Panc1 (cell line): ENCODE results near the gene TESMIN. TPM values are rescaled to one million over a fixed set of nuclear protein-coding genes. Genes with fewer than 3 reads are reported as not detected.

Experiments
- ATAC-seq: fragments of 200-7000 bp; cut with Tn5 transposase; 2 replicates; pipeline ENCODE4 v1.9.1; 2020; ENCODE audit warnings: mild to moderate bottlenecking, moderate library complexity
- BruUV-seq: library from RNA; stranded (reverse); fragments of 400-500 nt; replicated peaks from 2 replicates; lab custom pipeline; 2021; lab: Mats Ljungman, UMichigan
- CTCF ChIA-PET: fragments of 300-600 bp; sonication (Branson Sonifier 250); formaldehyde crosslinking; loops from one replicate; lab custom pipeline; 2022; ENCODE audit warnings: antibody characterized with exemption; lab: Charles Lee
- POLR2A ChIA-PET: fragments of 300-600 bp; sonication (Branson Sonifier 250); formaldehyde crosslinking; loops from one replicate; lab custom pipeline; 2022; ENCODE audit warnings: antibody characterized with exemption; lab: Charles Lee
- DNase-seq: peaks from one replicate; pipeline ENCODE4 v3.0.0-alpha.2; 2010; ENCODE audit warnings: low read depth, low spot score
- H3K27ac ChIP-seq: 2 replicates; pipeline ENCODE4 v1.5.1; 2011; ENCODE audit warnings: mild to moderate bottlenecking, low read length, inconsistent platforms
- H3K27me3 ChIP-seq: fragments of 200-500 bp; sonication (Bioruptor generic); 2 replicates; pipeline ENCODE4 v1.6.0; 2014; ENCODE audit warnings: low read length, inconsistent platforms; ENCODE audit not compliant: control insufficient read depth, insufficient read depth
- H3K36me3 ChIP-seq: fragments of 200-500 bp; sonication (Bioruptor generic); 2 replicates; pipeline ENCODE4 v1.5.1; 2014; ENCODE audit warnings: inconsistent platforms, mild to moderate bottlenecking, low read length, moderate library complexity; ENCODE audit not compliant: control insufficient read depth, insufficient read depth
- H3K4me1 ChIP-seq: 2 replicates; pipeline ENCODE4 v1.5.1; 2011; ENCODE audit warnings: inconsistent platforms, mild to moderate bottlenecking, low read length, moderate library complexity; ENCODE audit not compliant: control insufficient read depth, insufficient read depth
- H3K4me3 ChIP-seq, 2 experiments: 2 replicates each; pipeline ENCODE4 v1.5.1; 2011 to 2012; ENCODE audit warnings: low read depth in 2 of 2, low read length in 2 of 2, mild to moderate bottlenecking in 2 of 2, inconsistent platforms in 1 of 2, moderate library complexity in 1 of 2
- H3K9me3 ChIP-seq: fragments of 200-500 bp; sonication (Bioruptor generic); 2 replicates; pipeline ENCODE4 v1.5.1; 2014; ENCODE audit warnings: low read depth, mild to moderate bottlenecking, inconsistent platforms, low read length, moderate library complexity; ENCODE audit not compliant: control insufficient read depth, insufficient read depth
- CTCF ChIP-seq: fragments of 450-650 bp; IDR thresholded peaks from 2 replicates; pipeline ENCODE4 v1.5.1; 2017; ENCODE audit warnings: mild to moderate bottlenecking
- POLR2AphosphoS5 ChIP-seq: IDR thresholded peaks from 2 replicates; pipeline ENCODE4 v1.6.1; 2012; ENCODE audit warnings: mild to moderate bottlenecking, low read depth, low read length, moderate library complexity
- REST ChIP-seq, 2 experiments: IDR thresholded peaks; 2 replicates each; pipeline ENCODE4 v1.6.1; 2011 to 2012; ENCODE audit warnings: low read depth in 2 of 2, control low read depth in 1 of 2, low read length in 1 of 2, mild to moderate bottlenecking in 1 of 2, moderate library complexity in 1 of 2; ENCODE audit not compliant: insufficient read depth in 1 of 2
- SIN3A ChIP-seq: IDR thresholded peaks from 2 replicates; pipeline ENCODE4 v1.6.1; 2012; ENCODE audit warnings: low read depth, mild to moderate bottlenecking, low read length, moderate library complexity, borderline replicate concordance; ENCODE audit not compliant: insufficient read depth
- TCF7L2 ChIP-seq: IDR thresholded peaks from 2 replicates; pipeline ENCODE4 v1.6.1; 2011; ENCODE audit warnings: mild to moderate bottlenecking, low read depth, low read length, inconsistent platforms
- in situ Hi-C: cut with HindIII; loops from 2 replicates; pipeline ENCODE4 v1.10.0; 2016; ENCODE audit warnings: low sequenced_read_pairs, low pct_unique_long_range_greater_than_20kb
- intact Hi-C: fragments of 100-400 bp; cut with micrococcal nuclease; formaldehyde crosslinking; loops from one replicate; pipeline ENCODE4 v1.10.0; 2022; ENCODE audit not compliant: unreplicated experiment
- total RNA-seq: library from RNA; stranded (reverse); gene quantifications from one replicate; pipeline ENCODE4 v1.2.1, GENCODE V29; 2021; ENCODE audit not compliant: unreplicated experiment

TESMIN gene
- total RNA-seq, 1 experiment from 2014 or later, result 47.6 TPM

- Histone ChIP-seq H3K9me3 (no peaks in the 10 kb centered on the region), H3K27ac (no peak overlapping the region), H3K4me3 (peak overlapping the region; percentile 24 to 43; a peak in 3 of 4 replicates), H3K27me3 (peaks cover 4% of the 10 kb centered on the region; the same call in 1 of the 2 replicates), H3K4me1 (peaks cover 3% of the 10 kb centered on the region; the same call in 1 of the 2 replicates), H3K36me3 (no peaks in the 10 kb centered on the region)
- ATAC-seq, result peak; percentile 39
- CTCF ChIA-PET, result no interaction called here
- intact Hi-C loops (no loop called here), in situ Hi-C loops (no loop called here)
- TF ChIP-seq POLR2AphosphoS5 (no peak), SIN3A (no peak), REST (IDR thresholded peaks at IDR 0.05; ENCODE audit: insufficient read depth in 1 of 2, low read depth in 2 of 2, low read length in 1 of 2) (no peak), CTCF (no peak), TCF7L2 (no peak)
- no TSS peak for BruUV-seq
- no peak for DNase-seq
- POLR2A ChIA-PET, result no interaction called here
These were observed 67.6 kb downstream of the TESMIN start for GRCh38 chr11:68683536-68684384.

GRCh38 chr11:68683121-68683520, 68.2 kb downstream of the TESMIN start:
- ChIA-PET CTCF (no interaction called here), POLR2A (no interaction called here)
- Histone ChIP-seq H3K36me3 (no peaks in the 10 kb centered on the region), H3K27me3 (peaks cover 4% of the 10 kb centered on the region; the same call in 1 of the 2 replicates), H3K4me3 (no peak overlapping the region), H3K4me1 (peaks cover 3% of the 10 kb centered on the region; the same call in 1 of the 2 replicates), H3K27ac (no peak overlapping the region), H3K9me3 (no peaks in the 10 kb centered on the region)
- no peak for TF ChIP-seq CTCF
- no peak; the same call in 1 of the 2 replicates for ATAC-seq
- in situ Hi-C loops, result no loop called here
- intact Hi-C loops, result no loop called here
- no peak for DNase-seq
- no TSS peak for BruUV-seq
